NT2/D1 (cell line): ENCODE results near the gene NCKIPSD.
"Not testable (repeated sequence)": the region's sequence is repeated elsewhere in the genome, so short reads cannot be mapped to it uniquely, and the experiment has no call there.

ENCODE experiments used
- DNase-seq: peaks from one replicate; pipeline ENCODE4 v3.0.0-alpha.2; 2011; ENCODE audit warnings: low read depth, low spot score
- H3K27me3 ChIP-seq: 2 replicates; pipeline ENCODE4 v1.6.0; 2011; ENCODE audit warnings: mild to moderate bottlenecking; ENCODE audit not compliant: insufficient read length, insufficient read depth
- H3K36me3 ChIP-seq: 2 replicates; pipeline ENCODE4 v1.6.1; 2011; ENCODE audit warnings: mild to moderate bottlenecking, low read length, mixed read lengths; ENCODE audit not compliant: insufficient read depth, insufficient read length
- H3K4me1 ChIP-seq: 2 replicates; pipeline ENCODE4 v1.5.1; 2011; ENCODE audit not compliant: insufficient read depth, insufficient read length
- H3K4me3 ChIP-seq: 2 replicates; pipeline ENCODE4 v1.5.1; 2011; ENCODE audit warnings: low read depth; ENCODE audit not compliant: insufficient read length
- H3K9ac ChIP-seq: 2 replicates; pipeline ENCODE4 v1.6.0; 2011; ENCODE audit warnings: low read depth; ENCODE audit not compliant: insufficient read length
- H3K9me3 ChIP-seq: 2 replicates; pipeline ENCODE4 v1.5.1; 2011; ENCODE audit warnings: mild to moderate bottlenecking, low read length; ENCODE audit not compliant: insufficient read depth
- SUZ12 ChIP-seq: IDR thresholded peaks from 2 replicates; pipeline ENCODE4 v1.6.1; 2011; ENCODE audit not compliant: insufficient read length, insufficient read depth; ENCODE audit errors: extremely low read depth
- YY1 ChIP-seq: IDR thresholded peaks from 2 replicates; pipeline ENCODE4 v1.6.1; 2011; ENCODE audit not compliant: insufficient read length, insufficient read depth
- ZNF274 ChIP-seq: IDR thresholded peaks from 2 replicates; pipeline ENCODE4 v1.6.1; 2011; ENCODE audit warnings: mild to moderate bottlenecking, low read depth, low read length

NCKIPSD gene

GRCh38 chr3:48685603-48686511 lies at the start of gene NCKIPSD:
NCKIPSD (minus strand) TSS chr3:48685915; CDS start chr3:48685807, 108 bp downstream.
- H3K9me3 ChIP-seq = no peaks in the 10 kb centered on the region
- peak within 1 kb of the TSS; percentile 96 for H3K4me3 ChIP-seq
- TF ChIP-seq YY1 (no peak), SUZ12 (no peak), ZNF274 (no peak)
- peaks cover 12% of the 10 kb centered on the region for H3K4me1 ChIP-seq
- DNase-seq = peak; percentile 77
- H3K27me3 ChIP-seq = no peaks in the 10 kb centered on the region
- H3K36me3 ChIP-seq = peaks cover 65% of the 10 kb centered on the region
- H3K9ac ChIP-seq = peak within 1 kb of the TSS; percentile 97

- peak overlapping the region; percentile 21 for H3K9ac ChIP-seq
- not testable (repeated sequence) for H3K4me3 ChIP-seq, DNase-seq, H3K27me3 ChIP-seq, H3K9me3 ChIP-seq, H3K4me1 ChIP-seq, H3K36me3 ChIP-seq
These were observed 49.5 kb upstream of the NCKIPSD start for GRCh38 chr3:48735075-48735767.

- not testable (repeated sequence) for H3K9ac ChIP-seq, H3K4me3 ChIP-seq, H3K27me3 ChIP-seq, H3K36me3 ChIP-seq, DNase-seq, H3K4me1 ChIP-seq, H3K9me3 ChIP-seq
These were observed 48.8 kb upstream of the NCKIPSD start for GRCh38 chr3:48734541-48734940.

GRCh38 chr3:48733752-48734518 lies 48.2 kb upstream of the NCKIPSD start:
- not testable (repeated sequence) for H3K4me1 ChIP-seq, H3K4me3 ChIP-seq, H3K9ac ChIP-seq, H3K27me3 ChIP-seq, H3K36me3 ChIP-seq, H3K9me3 ChIP-seq, DNase-seq

GRCh38 chr3:48727511-48727910 lies 41.8 kb upstream of the NCKIPSD start:
- Histone ChIP-seq H3K9me3 (peaks cover 12% of the 10 kb centered on the region; the same call in 1 of the 2 replicates), H3K4me1 (no peaks in the 10 kb centered on the region), H3K36me3 (no peaks in the 10 kb centered on the region), H3K27me3 (no peaks in the 10 kb centered on the region), H3K4me3 (no peak overlapping the region), H3K9ac (no peak overlapping the region)
- no peak for TF ChIP-seq SUZ12
- no peak for TF ChIP-seq ZNF274
- no peak for TF ChIP-seq YY1
- no peak for DNase-seq

- not testable (repeated sequence) for H3K4me1 ChIP-seq, H3K9ac ChIP-seq, DNase-seq, H3K36me3 ChIP-seq, H3K27me3 ChIP-seq, H3K4me3 ChIP-seq
- peaks cover 12% of the 10 kb centered on the region; the same call in 1 of the 2 replicates for H3K9me3 ChIP-seq
These were observed 39.6 kb upstream of the NCKIPSD start for GRCh38 chr3:48725185-48725855.

- DNase-seq = no peak
- peaks cover 12% of the 10 kb centered on the region; the same call in 1 of the 2 replicates for H3K9me3 ChIP-seq
- H3K36me3 ChIP-seq = no peaks in the 10 kb centered on the region
- H3K4me3 ChIP-seq = no peak overlapping the region
- H3K27me3 ChIP-seq = no peaks in the 10 kb centered on the region
- TF ChIP-seq SUZ12 = no peak
- no peak for TF ChIP-seq YY1
- no peak for TF ChIP-seq ZNF274
- no peak overlapping the region for H3K9ac ChIP-seq
- no peaks in the 10 kb centered on the region for H3K4me1 ChIP-seq
These were observed 38.0 kb upstream of the NCKIPSD start for GRCh38 chr3:48723725-48724124.

GRCh38 chr3:48723293-48723692 lies 37.6 kb upstream of the NCKIPSD start:
- DNase-seq, H3K27me3 ChIP-seq, H3K4me1 ChIP-seq, H3K9ac ChIP-seq, H3K4me3 ChIP-seq, H3K36me3 ChIP-seq: not testable (repeated sequence)
- peaks cover 12% of the 10 kb centered on the region; the same call in 1 of the 2 replicates for H3K9me3 ChIP-seq
